ENCODE results near the gene PADI3.
"Not testable (repeated sequence)": the region's sequence is repeated elsewhere in the genome, so short reads cannot be mapped to it uniquely, and the experiment has no call there.

Gene PADI3

GRCh38 chr1:17215545-17215890 lies 33.4 kb upstream of the PADI3 start:
- no peak for DNase-seq

DNA sequence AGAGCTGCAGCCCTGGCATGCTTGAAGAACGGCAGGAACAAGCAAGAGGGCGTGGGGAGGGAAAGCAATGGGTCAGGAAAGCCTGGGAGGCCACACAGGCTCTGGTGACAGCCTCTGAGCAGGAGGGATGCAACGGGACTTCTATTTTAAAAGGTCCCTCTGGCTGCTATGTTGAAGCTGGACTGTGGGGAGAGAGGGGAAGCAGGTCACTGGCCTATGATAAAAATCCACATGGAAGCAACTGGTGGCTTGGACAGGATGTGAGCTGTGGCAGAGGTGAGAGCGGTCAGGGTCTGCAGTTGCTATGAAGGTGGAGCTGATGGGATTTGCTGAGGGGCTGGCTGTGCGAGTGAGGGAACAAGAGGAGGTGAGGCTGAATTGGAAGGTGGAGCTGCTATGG lies 32.8 kb upstream of the PADI3 start:
- no peak for DNase-seq

- DNase-seq = no peak
Measured at GRCh38 chr1:17217607-17218006, 31.3 kb upstream of the PADI3 start.

DNA sequence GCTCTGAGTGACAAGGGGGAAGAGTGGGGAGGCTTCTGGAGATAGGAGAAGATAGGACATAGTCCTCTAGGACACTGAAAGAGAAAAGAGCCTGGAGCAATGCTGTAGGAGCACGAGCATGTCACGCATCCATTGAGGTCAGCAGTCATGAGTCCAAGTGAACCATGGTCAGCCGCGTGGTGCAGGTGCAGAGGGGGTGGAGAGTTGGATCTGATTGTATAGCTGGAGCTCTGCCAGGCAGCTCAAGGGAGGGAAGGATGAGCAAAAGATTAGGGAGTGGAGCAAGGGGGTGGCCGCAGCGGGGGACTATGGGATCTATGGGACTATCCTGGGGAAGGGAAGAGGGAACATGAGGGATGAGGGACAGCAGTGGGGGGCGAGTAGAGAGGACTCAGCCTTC lies 30.0 kb upstream of the PADI3 start:
- no peak for DNase-seq

DNA sequence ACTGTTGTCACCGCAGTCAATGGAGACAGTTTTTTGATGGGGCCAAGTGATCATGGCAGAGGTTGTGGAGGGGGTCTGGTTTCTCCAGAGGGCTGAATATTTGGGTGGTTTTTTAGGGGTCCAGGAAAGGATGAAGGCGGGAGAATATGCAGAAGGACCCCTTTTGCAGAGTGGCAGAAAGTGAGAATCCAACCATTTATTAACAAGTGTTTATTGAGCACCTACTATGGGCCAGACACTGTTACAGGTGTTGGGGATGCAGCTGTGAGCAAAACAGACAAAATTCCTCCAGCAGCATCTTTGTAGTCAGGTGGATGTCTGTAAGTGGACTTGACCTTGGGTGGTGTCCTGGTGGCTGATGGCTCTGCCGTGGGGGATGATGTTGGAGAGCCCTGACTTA lies 28.6 kb upstream of the PADI3 start:
- DNase-seq = no peak

DNA sequence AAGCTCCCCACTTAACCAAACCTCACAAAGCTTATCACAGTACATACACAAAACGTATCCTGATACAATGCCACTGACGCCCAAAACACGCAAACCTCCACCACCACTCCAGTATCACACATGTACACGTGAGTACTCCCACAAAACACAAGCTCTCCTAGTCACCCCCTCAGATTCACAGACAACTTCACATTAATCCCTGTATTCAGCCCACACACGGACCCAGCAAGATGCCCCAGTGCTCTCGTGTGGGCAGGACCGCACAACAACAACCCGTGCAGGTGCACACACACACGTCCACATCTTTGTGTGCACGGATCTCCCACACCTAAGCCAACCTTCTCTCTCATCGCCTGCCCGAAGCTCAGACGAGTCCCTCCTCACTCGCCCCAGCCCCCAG lies 26.3 kb upstream of the PADI3 start:
- DNase-seq = no peak

DNA sequence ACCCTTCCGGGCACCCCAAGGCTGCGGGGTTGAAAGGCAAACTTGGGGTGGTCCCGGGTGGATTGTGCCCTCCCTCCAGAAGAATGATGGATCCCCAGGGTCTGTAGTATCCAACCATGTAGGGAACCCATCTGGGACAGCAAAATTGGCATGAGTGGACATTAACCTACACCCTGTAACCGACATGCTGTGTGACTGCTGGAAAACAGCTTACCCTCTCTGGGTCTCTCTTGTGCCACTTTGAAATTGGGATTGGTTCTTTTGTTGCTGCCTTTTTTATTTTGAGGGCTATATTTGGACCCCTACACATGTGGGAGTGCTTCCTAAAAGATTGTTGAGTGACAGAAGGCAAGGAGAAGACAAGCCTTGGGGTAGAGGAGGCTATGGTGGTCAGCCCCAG lies 24.5 kb upstream of the PADI3 start:
- DNase-seq = no peak

GRCh38 chr1:17225140-17225539 lies 23.8 kb upstream of the PADI3 start:
- no peak for DNase-seq

DNA sequence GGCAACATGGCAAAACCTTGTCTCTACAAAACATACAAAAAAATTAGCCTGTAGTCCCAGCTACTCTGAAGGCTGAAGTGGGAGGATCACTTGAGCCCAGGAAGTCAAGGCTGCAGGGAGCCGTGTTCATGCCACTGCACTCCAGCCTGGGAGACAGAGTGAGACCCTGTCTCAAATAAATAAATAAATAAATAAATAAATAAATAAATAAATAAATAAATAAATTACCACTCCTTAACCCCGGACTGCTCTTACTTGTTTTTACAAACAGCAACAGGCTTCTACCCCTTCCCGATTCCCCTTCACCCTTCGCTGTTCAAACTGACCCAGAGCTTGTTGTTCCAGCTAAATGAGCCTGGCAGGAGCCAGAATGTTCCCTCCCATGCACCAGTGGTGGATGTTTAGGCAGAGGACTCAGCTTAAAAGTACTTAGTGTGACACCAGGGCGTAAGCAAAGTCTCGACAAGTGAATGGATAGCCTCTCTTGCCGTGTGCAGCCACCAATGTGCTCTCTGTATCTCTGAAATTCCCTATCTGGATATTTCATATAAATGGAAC lies 21.5 kb upstream of the PADI3 start:
- no peak for DNase-seq

- DNase-seq = no peak
Measured at GRCh38 chr1:17228619-17229018, 20.3 kb upstream of the PADI3 start.

DNA sequence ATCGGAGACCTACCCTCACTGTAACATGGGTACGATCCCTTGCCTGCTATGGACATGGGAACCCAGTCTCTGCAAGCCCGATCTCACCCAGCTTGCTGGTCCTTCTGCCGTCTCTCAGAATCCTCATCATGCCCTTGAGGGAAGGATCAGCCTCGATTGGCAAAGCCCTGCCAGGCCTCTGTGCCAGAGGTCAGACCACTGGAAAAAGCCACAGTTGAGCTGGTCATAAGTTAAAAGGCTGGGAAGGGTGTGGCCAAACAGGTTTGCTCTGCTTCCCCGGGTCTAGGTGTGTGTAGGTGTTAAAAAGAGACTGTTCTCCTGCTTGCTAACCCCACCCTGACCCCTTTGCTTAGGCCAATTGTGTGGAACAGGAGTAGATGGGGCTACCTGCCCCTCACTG lies 19.5 kb upstream of the PADI3 start:
- no peak for DNase-seq

DNA sequence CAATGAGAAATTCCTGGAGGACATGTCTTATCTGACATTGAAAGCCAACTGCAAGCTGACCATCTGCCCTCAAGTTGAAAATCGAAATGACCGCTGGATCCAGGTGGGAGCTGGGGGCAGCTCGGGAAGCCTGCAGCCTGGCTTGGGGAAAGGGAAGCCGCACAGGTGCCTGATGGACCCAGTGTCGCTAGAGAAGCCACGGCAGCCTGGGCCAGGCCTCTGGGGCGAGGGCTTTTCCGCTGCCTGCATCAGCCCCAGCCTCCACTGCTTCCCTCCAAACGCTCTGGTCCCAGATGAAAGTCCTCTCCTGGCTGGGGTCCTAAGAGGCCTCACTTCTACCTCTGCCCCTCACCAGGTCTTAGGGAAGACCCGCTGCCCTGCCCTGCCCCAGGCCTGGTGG lies 18.8 kb upstream of the PADI3 start:
- DNase-seq = no peak

GRCh38 chr1:17230671-17231310 lies 18.1 kb upstream of the PADI3 start:
- no peak for DNase-seq

DNA sequence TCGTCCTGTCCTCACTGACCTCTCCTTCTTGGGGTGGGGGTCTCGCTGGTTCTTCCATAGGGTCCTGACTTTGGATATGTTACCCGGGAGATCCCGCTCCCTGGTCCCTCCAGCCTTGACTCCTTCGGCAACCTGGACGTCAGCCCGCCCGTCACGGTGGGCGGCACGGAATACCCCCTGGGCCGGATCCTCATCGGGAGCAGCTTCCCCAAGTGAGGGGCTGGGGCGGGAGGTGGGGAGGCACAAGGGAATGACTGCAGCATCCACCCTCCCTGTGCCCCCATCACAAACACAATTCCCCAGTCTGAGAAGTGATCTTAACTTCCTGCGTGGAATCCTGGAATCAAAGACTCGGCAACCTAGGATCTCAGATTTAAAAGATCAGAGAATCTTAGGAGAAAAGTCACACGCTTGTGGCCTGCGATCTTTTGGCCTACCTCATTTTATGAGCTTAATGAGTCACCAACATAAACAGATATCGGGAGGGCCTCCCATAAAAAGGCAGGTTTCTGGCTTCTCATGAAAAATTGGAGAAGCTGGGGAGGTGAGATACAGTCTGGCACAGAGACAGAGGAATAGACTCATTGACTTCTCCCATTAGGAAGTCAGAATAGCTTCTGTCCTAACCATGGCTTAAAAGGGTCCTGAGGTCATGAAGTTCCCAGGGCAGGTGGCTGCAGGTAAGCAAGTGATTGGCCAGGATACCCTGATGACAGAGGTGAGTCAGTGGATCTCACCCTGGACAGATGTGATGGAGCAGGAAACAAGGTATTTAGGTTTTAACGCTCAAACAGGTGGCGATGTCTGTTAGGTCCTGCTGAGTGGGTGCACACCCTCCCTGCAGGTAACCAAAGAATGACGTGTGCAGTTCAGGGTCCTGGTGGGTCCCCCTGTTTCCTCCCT lies 15.9 kb upstream of the PADI3 start:
- DNase-seq = no peak

- DNase-seq = no peak
Measured at GRCh38 chr1:17233675-17234320, 15.1 kb upstream of the PADI3 start.

GRCh38 chr1:17234405-17234804 lies 14.5 kb upstream of the PADI3 start:
- DNase-seq = no peak

DNA sequence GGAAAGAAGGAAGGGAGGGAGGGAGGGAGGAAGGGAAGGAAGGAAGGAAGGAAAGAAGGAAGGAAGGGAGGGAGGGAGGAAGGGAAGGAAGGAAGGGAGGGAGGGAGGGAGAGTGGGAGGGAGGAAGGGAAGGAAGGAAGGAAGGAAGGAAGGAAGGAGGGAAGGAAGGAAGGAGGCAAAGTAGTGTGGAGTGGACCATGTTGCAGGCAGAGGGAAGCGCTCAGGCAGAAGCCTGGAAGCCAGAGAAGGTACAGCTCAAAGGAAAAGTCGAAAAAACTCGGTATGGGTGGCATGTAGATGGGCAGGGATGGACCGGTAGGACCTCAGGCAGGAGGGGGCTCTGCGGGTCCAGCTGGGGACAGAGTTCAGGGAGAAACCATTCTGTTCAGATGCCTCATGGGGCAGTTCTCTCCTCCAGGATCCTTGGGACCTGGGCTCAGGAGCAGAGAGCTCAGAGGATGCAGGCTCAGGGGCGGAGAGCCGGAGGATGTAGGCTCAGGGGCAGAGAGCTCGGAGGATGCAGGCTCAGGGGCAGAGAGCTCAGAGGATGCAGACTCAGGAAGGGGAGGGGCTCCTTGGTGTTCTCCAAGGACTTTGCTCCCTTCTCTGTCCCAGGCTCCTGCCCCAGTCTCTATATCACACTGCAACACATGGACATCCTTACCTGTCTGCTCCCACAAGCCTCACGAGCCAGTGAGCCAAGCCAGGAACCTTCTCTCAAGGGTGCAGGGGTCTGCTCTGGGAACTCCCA lies 13.6 kb upstream of the PADI3 start:
- DNase-seq = no peak

DNA sequence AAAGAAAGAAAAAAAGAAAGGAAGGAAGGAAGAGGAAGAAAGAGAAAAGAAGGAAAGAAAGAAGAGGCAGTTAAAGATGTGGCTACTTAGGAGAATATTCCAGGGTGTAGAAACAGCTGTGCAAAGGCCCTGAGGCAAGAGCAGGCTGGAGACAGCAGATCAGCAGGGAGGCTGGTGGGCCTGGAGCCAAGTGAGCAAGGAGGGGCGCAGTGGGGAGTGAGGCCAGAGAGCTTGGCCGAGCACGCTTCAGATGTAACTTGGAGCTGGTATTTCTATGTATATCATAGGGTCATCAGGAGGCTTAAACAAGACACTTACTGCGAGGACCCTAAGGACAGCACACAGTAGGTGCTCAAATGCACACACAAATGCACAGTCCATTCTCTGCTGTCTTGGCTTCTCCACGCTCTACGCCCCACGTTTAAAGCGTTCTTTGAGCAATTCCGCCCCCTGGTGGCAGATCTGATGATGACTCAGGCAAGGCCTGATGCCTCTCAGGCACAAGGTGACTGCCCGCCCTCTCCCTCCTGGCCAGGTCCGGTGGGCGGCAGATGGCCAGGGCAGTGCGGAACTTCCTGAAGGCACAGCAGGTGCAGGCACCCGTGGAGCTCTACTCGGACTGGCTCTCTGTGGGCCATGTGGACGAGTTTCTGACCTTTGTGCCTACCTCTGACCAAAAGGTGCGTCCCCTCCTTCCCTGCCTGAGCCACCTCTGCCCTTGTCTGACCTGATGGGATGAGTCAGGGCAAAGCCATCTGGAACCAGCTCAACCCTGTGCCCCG lies 11.9 kb upstream of the PADI3 start:
- DNase-seq = peak; percentile 91

GRCh38 chr1:17237561-17237903 lies 11.4 kb upstream of the PADI3 start:
- DNase-seq = no peak

GRCh38 chr1:17239420-17239819 lies 9.5 kb upstream of the PADI3 start:
- DNase-seq = no peak

DNA sequence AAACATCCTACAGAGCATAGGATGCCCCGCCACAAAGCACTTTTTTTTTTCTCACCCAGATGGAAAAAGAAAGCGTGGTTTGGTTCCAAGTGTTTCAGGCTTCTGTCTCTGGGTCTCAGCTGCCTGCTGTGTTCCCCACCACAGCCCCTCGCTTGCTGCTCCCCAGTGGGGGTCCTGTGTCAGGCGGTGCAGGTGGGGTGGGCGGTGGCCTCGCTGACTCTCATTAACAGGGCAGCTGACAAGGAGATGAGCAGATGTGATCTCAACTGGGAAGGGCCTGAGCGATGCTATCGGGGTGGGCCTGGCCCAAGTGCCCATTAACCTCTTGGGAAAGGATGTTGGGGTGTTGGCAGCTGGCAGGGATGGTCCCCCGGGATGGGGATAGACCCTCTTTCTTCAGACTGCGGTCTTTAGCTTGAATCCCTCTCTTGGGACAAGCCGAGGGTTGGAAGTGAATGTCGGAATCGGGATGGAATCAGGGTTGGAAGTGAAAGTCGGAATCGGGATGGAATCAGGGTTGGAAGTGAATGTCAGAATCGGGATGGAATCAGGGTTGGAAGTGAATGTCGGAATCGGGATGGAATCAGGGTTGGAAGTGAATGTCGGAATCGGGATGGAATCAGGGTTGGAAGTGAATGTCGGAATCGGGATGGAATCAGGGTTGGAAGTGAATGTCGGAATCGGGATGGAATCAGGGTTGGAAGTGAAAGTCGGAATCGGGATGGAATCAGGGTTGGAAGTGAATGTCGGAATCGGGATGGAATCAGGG lies 7.7 kb upstream of the PADI3 start:
- not testable (repeated sequence) for DNase-seq

DNA sequence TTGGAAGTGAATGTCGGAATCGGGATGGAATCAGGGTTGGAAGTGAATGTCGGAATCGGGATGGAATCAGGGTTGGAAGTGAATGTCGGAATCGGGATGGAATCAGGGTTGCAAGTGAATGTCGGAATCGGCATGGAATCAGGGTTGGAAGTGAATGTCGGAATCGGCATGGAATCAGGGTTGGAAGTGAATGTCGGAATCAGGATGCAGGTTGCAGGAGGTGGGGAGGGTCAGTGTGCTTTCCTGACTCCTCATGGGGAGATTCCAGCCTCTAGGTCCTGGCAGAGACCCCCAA lies 7.2 kb upstream of the PADI3 start:
- not testable (repeated sequence) for DNase-seq

All from T-helper 9 cell (primary cell).